Left kidney (tissue), 2 donors: ENCODE data around the gene DLEC1. TPM values are rescaled to one million over a fixed set of nuclear protein-coding genes. Genes with fewer than 3 reads are reported as not detected.
"Not testable (repeated sequence)": the region's sequence is repeated elsewhere in the genome, so short reads cannot be mapped to it uniquely, and the experiment has no call there.

Experiments
- DNase-seq: peaks from one replicate; pipeline ENCODE4 v3.0.0-alpha.2; 2013
- polyA plus RNA-seq: library from polyadenylated mRNA; unstranded; fragments of 120-200 nt; gene quantifications from one replicate; pipeline ENCODE4 v1.2.1, GENCODE V29; 2013; ENCODE audit not compliant: insufficient read length

Gene DLEC1
- polyA plus RNA-seq, 1 donor = 2.0 TPM

GRCh38 chr3:38119821-38120692, 81.0 kb downstream of the DLEC1 start:
- DNase-seq = no peak

GRCh38 chr3:38120693-38121450, 81.9 kb downstream of the DLEC1 start:
- DNase-seq = no peak

- DNase-seq = no peak
These were observed 82.4 kb downstream of the DLEC1 start for GRCh38 chr3:38121451-38121831.

- DNase-seq = no peak
These were observed 82.9 kb downstream of the DLEC1 start for GRCh38 chr3:38121832-38122461.

- no peak for DNase-seq
These were observed 83.8 kb downstream of the DLEC1 start for GRCh38 chr3:38122712-38123290.

- no peak for DNase-seq
These were observed 85.5 kb downstream of the DLEC1 start for GRCh38 chr3:38124324-38125122.

GRCh38 chr3:38125305-38126120, 86.5 kb downstream of the DLEC1 start:
- DNase-seq = no peak

- DNase-seq = no peak
These were observed 87.3 kb downstream of the DLEC1 start for GRCh38 chr3:38126121-38126892.

GRCh38 chr3:38127611-38128302, 88.7 kb downstream of the DLEC1 start:
- no peak for DNase-seq

- no peak for DNase-seq
These were observed 89.3 kb downstream of the DLEC1 start for GRCh38 chr3:38128303-38128655.

GRCh38 chr3:38129058-38129457, 90.0 kb downstream of the DLEC1 start:
- no peak for DNase-seq

- no peak for DNase-seq
These were observed 91.6 kb downstream of the DLEC1 start for GRCh38 chr3:38130631-38131065.

GRCh38 chr3:38131621-38132369, 92.8 kb downstream of the DLEC1 start:
- no peak for DNase-seq

GRCh38 chr3:38133209-38133556, 94.2 kb downstream of the DLEC1 start:
- no peak for DNase-seq

GRCh38 chr3:38133557-38134405, 94.8 kb downstream of the DLEC1 start:
- DNase-seq = no peak

- DNase-seq = not testable (repeated sequence)
These were observed 95.6 kb downstream of the DLEC1 start for GRCh38 chr3:38134517-38135143.

GRCh38 chr3:38135621-38136277, 96.7 kb downstream of the DLEC1 start:
- DNase-seq = not testable (repeated sequence)
